Upper lobe of left lung (tissue), 6 donors: ENCODE measurements around the gene PRSS57. TPM values are rescaled to one million over a fixed set of nuclear protein-coding genes. Genes with fewer than 3 reads are reported as not detected.
"Not testable (repeated sequence)": the region's sequence is repeated elsewhere in the genome, so short reads cannot be mapped to it uniquely, and the experiment has no call there.

Experiments
- ATAC-seq, 2 donors: fragments of 200-7000 bp; cut with Tn5 transposase; one replicate each; pipeline ENCODE4 v1.9.1; 2022; ENCODE audit warnings: mild to moderate bottlenecking in 2 of 2, moderate library complexity in 2 of 2; ENCODE audit not compliant: low FRiP score in 2 of 2
- DNase-seq, 2 donors: peaks; one replicate each; pipeline ENCODE4 v3.0.0-alpha.2; 2019 to 2020
- H3K27ac ChIP-seq, 4 donors: fragments of 200-600 bp; sonication (generic); one replicate each; pipeline ENCODE4 v1.5.1; 2016 to 2019
- H3K27me3 ChIP-seq, 4 donors: fragments of 200-600 bp; sonication (generic); one replicate each; pipeline ENCODE4 v1.5.1; 2017 to 2019
- H3K36me3 ChIP-seq, 4 donors: fragments of 200-600 bp; sonication (generic); one replicate each; pipeline ENCODE4 v1.5.1; 2016 to 2019
- H3K4me1 ChIP-seq, 4 donors: fragments of 200-600 bp; sonication (generic); one replicate each; pipeline ENCODE4 v1.5.1; 2018 to 2019
- H3K4me3 ChIP-seq, 4 donors: fragments of 200-600 bp; sonication (generic); one replicate each; pipeline ENCODE4 v1.5.1; 2017 to 2019; ENCODE audit warnings: mild to moderate bottlenecking in 2 of 4, moderate library complexity in 1 of 4
- H3K9me3 ChIP-seq, 4 donors: fragments of 200-600 bp; sonication (generic); one replicate each; pipeline ENCODE4 v1.5.1; 2018 to 2019
- EP300 ChIP-seq, 4 donors: sonication (generic); formaldehyde crosslinking; IDR thresholded peaks; one replicate each; pipeline ENCODE4 v1.5.1; 2017; ENCODE audit warnings: antibody characterized with exemption in 4 of 4, control low read depth in 2 of 4
- POLR2A ChIP-seq, 4 donors: fragments of 450-650 bp; IDR thresholded peaks; one replicate each; pipeline ENCODE4 v1.5.1; 2016 to 2017; ENCODE audit warnings: antibody characterized with exemption in 4 of 4, mild to moderate bottlenecking in 2 of 4
- POLR2AphosphoS5 ChIP-seq, 2 donors: sonication (generic); formaldehyde crosslinking; IDR thresholded peaks; one replicate each; pipeline ENCODE4 v1.5.1; 2017; ENCODE audit warnings: antibody characterized with exemption in 2 of 2
- WGBS, 2 donors: methylation state at CpG; one replicate each; pipeline ENCODE4 v1.1.5; 2017 to 2018; 5-methylcytosine and 5-hydroxymethylcytosine counted together
- total RNA-seq, 6 donors: library from RNA; depleted of rRNA in 4 of 6; stranded (reverse); fragments of >200 nt in 4 of 6; gene quantifications; one replicate each; pipeline versions ENCODE4 v1.1.0 to v1.2.1, GENCODE V29; 2016 to 2021
- TF ChIP-seq, protein P1 (sequence below), 6 experiments: fragments of 450-650 bp in 4 of 6; fragments of 200-600 bp in 2 of 6; sonication (generic) in 2 of 6; IDR thresholded peaks; one replicate each; pipeline ENCODE4 v1.5.1; 2016 to 2019; ENCODE audit warnings: antibody characterized with exemption in 6 of 6
- donor health status: DM: no; HTN: no; CAD: no; lungs with moderate emphysema.
- donor health status: DM: no; HTN: yes; CAD: no; lungs with severe emphysema.

PRSS57 gene
- total RNA-seq, 6 donors from 2014 or later: 0.37 to 0.46 TPM; not detected in 4

DNA sequence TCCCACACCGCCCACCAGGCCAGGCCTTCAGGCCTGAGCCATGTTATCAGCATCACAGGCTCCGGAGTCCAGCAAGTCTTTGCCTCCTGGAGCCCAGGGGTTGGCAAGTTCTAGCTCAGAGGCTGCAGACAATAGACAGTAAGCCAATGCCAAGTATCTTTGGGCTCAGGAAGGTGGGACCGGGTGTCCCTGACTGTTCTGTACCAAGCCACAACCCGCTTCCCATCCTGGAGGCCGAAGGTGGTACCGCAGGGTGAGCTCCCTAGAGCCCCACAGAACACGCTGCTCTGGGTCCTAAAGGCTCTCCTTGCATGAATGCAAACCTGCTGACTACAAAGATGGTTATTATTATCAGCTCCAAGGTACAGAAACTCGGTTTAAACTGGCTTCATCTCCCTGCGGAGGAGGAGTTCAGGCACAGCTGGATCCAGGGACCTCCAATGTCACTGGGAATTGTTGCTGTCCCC is 24.6 kb downstream of the PRSS57 start:
- 80 to 85% methylated on average over 2 to 9 of the region's 9 CpGs for WGBS, 2 donors
- Histone ChIP-seq H3K36me3 (no peaks in the 10 kb centered on the region), H3K9me3 (no peaks in the 10 kb centered on the region), H3K27me3 (no peaks in the 10 kb centered on the region), H3K4me3 (no peak overlapping the region), H3K27ac (no peak overlapping the region), H3K4me1 (peaks cover 5 to 19% (median 8%) of the 10 kb centered on the region in 4 donors)
- ATAC-seq: no peak
- DNase-seq: peak in 1 of 2 donors; percentile 37
- TF ChIP-seq POLR2AphosphoS5 (IDR thresholded peaks at IDR 0.05): no peak
- TF ChIP-seq, protein P1, sequence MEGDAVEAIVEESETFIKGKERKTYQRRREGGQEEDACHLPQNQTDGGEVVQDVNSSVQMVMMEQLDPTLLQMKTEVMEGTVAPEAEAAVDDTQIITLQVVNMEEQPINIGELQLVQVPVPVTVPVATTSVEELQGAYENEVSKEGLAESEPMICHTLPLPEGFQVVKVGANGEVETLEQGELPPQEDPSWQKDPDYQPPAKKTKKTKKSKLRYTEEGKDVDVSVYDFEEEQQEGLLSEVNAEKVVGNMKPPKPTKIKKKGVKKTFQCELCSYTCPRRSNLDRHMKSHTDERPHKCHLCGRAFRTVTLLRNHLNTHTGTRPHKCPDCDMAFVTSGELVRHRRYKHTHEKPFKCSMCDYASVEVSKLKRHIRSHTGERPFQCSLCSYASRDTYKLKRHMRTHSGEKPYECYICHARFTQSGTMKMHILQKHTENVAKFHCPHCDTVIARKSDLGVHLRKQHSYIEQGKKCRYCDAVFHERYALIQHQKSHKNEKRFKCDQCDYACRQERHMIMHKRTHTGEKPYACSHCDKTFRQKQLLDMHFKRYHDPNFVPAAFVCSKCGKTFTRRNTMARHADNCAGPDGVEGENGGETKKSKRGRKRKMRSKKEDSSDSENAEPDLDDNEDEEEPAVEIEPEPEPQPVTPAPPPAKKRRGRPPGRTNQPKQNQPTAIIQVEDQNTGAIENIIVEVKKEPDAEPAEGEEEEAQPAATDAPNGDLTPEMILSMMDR (IDR thresholded peaks at IDR 0.05): no peak
- no peak for TF ChIP-seq EP300 (IDR thresholded peaks at IDR 0.05)
- TF ChIP-seq POLR2A (IDR thresholded peaks at IDR 0.05): no peak

DNA sequence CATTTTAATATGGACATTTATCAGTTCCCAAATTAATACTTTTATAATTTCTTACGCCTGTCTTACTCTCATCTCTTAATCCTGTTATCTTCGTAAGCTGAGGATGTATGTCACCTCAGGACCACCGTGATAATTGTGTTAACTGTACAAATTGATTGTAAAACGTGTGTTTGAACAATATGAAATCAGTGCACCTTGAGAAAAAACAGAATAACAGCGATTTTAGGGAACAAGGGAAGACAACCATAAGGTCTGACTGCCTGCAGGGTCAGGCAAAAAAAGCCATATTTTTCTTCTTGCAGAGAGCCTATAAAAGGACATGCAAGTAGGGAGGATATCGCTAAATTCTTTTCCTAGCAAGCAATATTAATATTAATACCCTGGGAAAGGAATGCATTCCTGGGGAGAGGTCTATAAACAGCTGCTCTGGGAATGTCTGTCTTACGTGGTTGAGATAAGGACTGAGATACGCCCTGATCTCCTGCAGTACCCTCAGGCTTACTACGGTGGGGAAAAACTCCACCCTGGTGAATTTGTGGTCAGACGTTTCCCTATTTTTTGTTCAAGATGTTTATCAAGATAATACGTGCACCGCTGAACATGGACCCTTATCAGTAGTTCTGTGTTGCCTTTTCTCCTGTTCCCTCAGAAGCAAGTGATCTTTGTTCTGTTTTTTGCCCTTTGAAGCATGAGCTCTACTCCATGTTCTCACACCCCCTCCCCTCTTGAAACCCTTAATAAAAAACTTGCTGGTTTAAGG is 26.4 kb downstream of the PRSS57 start:
- H3K36me3 ChIP-seq, H3K27me3 ChIP-seq, H3K4me3 ChIP-seq, DNase-seq, H3K9me3 ChIP-seq, H3K27ac ChIP-seq, ATAC-seq: not testable (repeated sequence)
- peaks cover 10 to 23% (median 13%) of the 10 kb centered on the region in 4 donors for H3K4me1 ChIP-seq
- WGBS, 2 donors: 57 to 58% methylated on average over 12 of the region's 12 CpGs

DNA sequence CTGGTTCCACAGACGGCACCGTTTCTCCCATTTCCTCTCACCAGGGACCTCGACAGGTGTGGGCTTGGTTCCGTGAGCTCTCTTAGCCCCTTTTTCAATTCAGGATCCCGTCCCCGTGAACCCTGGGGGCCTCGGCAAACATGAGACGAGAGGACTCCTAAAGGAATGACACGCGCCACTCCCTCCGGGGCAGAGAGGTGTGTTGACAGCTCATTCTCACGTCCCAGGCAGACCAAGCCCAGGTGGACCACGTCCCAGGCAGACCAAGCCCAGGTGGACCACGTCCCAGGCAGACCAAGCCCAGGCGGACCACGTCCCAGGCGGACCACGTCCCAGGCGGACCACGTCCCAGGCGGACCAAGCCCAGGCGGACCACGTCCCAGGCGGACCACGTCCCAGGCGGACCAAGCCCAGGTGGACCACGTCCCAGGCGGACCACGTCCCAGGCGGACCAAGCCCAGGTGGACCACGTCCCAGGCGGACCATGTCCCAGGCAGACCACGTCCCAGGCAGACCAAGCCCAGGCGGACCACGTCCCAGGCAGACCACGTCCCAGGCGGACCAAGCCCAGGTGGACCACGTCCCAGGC is 28.2 kb downstream of the PRSS57 start:
- not testable (repeated sequence) for H3K27ac ChIP-seq, H3K9me3 ChIP-seq, H3K36me3 ChIP-seq, H3K27me3 ChIP-seq, ATAC-seq, H3K4me3 ChIP-seq
- DNase-seq: peak in 1 of 2 donors; percentile 55
- H3K4me1 ChIP-seq: peaks cover 17 to 34% (median 19%) of the 10 kb centered on the region in 4 donors
- WGBS, 2 donors: 82 to 87% methylated on average over 14 to 23 of the region's 38 CpGs

DNA sequence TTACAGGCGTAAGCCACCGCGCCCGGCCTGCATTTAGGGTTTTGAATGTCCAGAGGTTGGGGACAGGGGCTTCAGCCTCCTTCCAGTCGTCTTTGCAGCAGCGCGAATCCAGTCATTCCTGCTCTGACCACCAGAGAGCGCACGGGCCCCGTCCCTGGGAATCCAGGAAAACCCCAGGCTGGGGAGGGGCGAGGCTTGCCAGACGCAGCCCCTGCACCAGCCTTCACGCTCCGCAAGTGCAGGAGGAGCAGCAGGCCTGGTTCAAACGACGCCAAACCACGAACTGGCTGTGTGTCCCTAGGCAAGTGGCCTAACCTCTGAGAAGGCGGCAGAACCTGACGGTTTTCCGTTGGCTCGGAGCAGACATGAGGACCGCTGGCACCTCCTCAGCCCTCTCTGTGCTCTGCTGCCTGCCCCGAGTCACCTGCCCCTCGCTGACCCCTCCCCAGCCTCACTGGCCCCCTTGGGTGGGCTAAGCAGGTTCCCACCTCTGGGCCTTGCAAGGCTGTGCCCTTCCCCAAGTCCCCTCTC is 30.3 kb downstream of the PRSS57 start:
- H3K36me3 ChIP-seq: no peaks in the 10 kb centered on the region
- DNase-seq (peak; percentile 85 to 89), ATAC-seq (peak; percentile 77 to 82)
- TF ChIP-seq POLR2AphosphoS5 (IDR thresholded peaks at IDR 0.05) (peak in 1 of 2 donors; percentile 32), EP300 (IDR thresholded peaks at IDR 0.05) (no peak)
- TF ChIP-seq, protein P1 (IDR thresholded peaks at IDR 0.05): peak; percentile 94 to 97 (median 96)
- no peaks in the 10 kb centered on the region for H3K27me3 ChIP-seq
- H3K4me1 ChIP-seq: peaks cover 38 to 50% (median 40%) of the 10 kb centered on the region in 4 donors
- H3K9me3 ChIP-seq: no peaks in the 10 kb centered on the region
- H3K4me3 ChIP-seq: peak overlapping the region in 2 of 4 donors; percentile 26 to 33
- 11 to 14% methylated on average over 9 to 24 of the region's 24 CpGs for WGBS, 2 donors
- peak overlapping the region in 1 of 4 donors; percentile 65 for H3K27ac ChIP-seq

DNA sequence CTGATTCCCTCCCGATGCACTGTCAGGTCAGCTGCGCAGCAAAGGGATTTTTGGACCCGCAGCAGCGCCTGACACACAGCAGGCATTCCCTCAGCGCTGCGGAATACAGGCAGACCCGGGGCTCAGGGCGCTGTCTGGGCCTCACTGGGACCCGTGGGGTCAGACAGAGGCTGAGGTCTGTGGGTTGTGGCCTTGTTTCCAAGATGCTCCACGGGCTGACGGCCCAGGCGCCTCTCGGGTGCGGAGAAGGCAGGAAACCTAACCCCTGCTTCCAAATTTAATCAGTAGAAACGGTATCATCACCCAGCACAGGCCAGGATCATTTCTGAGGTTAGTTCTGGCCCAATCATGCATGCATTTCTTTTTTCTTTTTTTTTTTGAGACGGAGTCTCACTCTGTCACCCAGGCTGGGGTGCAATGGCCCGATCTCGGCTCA is 31.6 kb downstream of the PRSS57 start:
- H3K27ac ChIP-seq: peak overlapping the region; percentile 82 to 96 (median 91)
- WGBS, 2 donors: 54 to 57% methylated on average over 12 to 18 of the region's 18 CpGs
- peak overlapping the region in 3 of 4 donors; percentile 97 to 99 (median 97) for H3K4me3 ChIP-seq
- DNase-seq (no peak), ATAC-seq (peak in 1 of 2 donors; percentile 11)
- no peaks in the 10 kb centered on the region for H3K9me3 ChIP-seq
- H3K27me3 ChIP-seq: no peaks in the 10 kb centered on the region
- peaks cover 0 to 3% (median 0%) of the 10 kb centered on the region in 4 donors for H3K36me3 ChIP-seq
- TF ChIP-seq POLR2AphosphoS5 (IDR thresholded peaks at IDR 0.05) (no peak), POLR2A (IDR thresholded peaks at IDR 0.05) (no peak), EP300 (IDR thresholded peaks at IDR 0.05) (no peak)
- TF ChIP-seq, protein P1 (IDR thresholded peaks at IDR 0.05): peak in 1 of 6 experiments; percentile 11
- H3K4me1 ChIP-seq: peaks cover 51 to 63% (median 52%) of the 10 kb centered on the region in 4 donors
